Measurements from ENCODE around the gene FBXO10.
"Not testable (repeated sequence)": the region's sequence is repeated elsewhere in the genome, so short reads cannot be mapped to it uniquely, and the experiment has no call there.

FBXO10 gene

DNA sequence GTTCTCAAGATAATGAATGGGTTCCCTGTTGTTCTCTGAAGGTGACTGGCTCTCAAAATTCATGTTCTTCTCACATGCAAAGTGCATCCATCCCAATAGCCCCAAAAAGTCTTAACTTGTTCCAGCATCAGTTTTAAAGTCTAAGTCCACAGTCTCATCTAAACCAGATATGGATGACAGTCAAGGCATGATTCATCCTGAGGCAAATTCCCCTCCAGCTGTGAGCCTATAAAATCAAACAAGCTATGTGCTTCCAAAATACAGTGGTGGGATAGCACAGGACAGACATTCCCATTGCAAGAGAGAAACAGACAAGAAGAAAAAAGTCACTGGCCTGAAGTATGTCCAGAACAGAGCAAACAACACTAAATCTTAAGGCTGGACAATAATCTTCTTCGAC, 25.4 kb downstream of the FBXO10 start:
- no peak for DNase-seq (ENCODE audit: low read depth in 2 of 3, low spot score in 1 of 3)

DNA sequence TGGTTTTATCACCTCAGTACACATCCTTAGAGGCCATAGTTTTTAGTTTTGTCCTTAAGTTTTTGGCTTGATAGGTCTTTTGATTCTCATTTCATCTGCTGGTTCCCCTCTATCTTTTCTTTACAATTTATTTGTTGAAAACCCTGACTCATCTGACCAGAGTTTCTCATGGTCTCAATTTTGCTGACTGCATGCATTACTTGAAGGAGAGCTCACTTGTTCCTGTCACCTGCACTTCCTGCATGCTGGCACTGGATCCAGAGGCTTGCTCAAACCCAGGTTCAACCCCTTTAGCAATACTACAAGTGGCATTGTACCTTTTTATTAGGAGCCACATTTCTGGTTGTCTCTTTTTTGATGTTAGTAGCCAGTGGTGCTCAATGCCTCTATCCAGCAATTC, 26.7 kb downstream of the FBXO10 start:
- no peak for DNase-seq (ENCODE audit: low read depth in 2 of 3, low spot score in 1 of 3)

DNA sequence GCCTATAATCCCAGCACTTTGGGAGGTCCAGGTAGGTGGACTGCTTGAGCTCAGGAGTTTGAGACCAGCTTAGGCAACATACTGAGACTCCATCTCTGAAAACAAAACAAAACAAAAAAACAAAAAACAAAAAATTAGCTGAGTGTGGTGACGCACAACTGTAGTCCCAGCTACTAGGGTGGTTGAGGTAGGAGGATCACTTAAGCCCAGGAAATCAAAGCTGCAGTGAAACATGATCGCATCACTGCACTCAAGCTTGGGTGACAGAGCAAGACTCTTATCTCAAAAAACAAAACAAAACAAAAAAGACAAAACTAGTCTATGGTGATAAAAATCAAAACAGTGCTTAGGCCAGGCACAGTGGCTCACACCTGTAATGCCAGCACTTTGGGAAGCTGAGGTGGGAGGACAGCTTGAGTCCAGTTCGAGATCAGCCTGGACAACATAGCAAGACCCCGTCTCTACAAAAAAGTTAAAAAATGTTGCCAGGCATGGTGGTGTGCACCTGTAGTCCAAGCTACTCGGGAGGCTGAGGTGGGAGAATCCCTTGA, 28.8 kb downstream of the FBXO10 start:
- DNase-seq (ENCODE audit: low read depth in 2 of 3, low spot score in 1 of 3): no peak

DNA sequence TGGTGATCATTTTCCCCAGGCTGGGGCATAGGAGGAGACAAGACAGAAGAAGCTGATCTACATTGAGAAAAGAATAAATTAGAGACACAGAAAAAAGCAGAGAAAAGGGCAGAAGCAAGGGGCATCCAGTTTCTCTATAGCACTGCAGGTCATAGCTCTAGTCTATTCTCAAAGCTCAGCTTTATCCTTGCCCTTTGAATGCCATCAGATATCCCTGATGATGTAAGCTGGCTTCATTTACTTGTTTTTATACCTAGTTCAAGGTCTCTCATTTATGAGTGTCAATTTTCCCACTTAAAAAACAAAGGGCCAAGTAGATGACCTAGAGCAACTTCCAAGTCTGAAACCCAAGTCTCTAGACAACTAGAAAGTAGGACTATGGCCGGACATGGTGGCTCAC, 32.7 kb downstream of the FBXO10 start:
- DNase-seq (ENCODE audit: low read depth in 2 of 3, low spot score in 1 of 3): no peak

DNA sequence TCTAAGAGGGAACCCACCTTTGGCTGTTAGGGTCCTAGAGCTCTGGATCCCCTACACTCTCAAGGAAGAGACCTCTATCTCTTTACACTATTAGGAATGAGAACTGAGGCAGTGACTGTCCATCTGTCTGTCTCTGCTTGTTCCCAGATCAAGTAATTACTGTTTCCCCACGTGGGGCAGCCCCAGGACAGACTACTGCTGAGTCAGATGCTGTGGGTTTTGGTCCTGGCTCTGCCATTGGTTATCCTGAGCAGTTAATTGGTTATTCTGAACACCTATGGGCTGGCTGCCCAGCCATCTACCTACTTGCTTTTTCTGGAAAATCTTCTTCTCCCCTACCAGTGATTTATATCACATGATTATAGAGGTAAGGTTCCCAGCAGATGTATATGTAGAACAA, 33.3 kb downstream of the FBXO10 start:
- no peak for DNase-seq (ENCODE audit: low read depth in 2 of 3, low spot score in 1 of 3)

DNA sequence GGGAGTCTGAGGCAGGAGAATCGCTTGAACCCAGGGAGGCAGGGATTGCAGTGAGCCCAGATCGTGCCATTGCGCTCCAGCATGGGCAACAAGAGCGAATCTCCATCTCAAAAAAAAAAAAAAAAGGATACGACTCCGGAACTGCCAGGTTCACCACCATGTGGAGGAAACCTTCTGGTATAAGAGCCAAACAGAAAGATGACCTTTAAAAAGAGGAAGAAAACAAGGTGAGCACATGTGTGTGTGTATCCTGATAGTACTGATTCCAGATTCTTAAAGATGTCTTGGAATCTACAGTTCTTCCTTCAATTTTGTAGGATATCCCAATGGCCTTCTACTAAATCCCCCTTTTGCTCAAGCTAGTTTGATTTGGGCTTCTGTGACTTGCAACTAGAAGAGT, 33.7 kb downstream of the FBXO10 start:
- DNase-seq (ENCODE audit: low read depth in 2 of 3, low spot score in 1 of 3): no peak

DNA sequence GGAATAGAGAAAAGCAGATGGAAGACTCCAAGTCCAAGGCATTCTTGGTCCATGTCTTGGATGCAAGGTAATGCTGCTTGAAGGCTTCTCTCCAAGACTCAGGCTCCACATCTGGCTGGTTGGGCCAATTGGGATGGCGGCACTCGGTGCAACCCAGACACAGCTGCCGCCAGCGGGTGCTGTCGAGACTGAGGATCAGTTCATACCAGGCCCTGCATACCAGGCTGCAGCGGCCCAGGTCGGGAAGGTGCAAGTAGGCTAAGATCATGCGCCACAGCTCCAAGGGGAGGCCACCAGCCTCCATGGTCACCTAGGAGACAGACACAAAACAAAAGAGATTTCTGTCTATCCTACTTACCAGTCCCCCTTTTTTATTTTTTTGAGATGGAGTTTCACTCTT, 34.7 kb downstream of the FBXO10 start:
- no peak for DNase-seq (ENCODE audit: low read depth in 2 of 3, low spot score in 1 of 3)

DNA sequence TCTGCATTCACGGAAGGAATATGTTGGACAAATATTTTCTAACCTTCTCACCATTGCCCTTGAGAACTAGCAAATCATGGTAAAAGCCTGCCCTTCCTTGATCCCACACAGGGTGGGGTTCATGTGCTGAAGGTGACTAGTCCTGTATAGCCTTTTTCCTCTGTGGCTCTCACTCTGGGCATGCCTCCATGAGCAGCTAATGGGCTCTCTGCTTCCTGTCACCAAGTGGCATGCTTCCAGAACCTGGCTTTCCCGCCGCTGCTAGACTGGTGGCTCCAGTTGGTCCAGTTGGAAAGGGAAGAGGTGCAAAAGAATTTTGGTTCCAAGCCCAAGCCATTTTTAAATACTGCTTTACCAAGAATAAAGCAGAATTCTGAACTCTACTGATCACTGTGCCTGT, 35.5 kb downstream of the FBXO10 start:
- no peak for DNase-seq (ENCODE audit: low read depth in 2 of 3, low spot score in 1 of 3)

DNA sequence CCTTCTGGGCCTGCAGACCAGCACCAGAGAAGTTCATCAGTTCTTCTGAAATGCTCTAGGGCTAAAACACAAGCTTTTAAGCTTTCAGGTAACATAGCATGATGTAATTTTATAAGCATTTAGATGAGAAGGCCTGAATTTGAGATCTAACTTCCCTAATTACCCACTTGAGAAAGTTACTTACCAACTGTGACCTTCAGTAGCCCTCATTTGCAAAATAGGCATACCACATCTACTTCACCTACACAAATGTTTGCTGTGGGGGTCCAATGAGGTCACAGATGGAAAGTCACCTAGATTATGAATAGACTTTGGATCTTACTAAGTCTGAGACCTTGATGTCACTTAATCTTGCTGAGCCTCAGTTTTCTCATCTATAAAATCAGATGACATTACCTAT, 36.5 kb downstream of the FBXO10 start:
- no peak for DNase-seq (ENCODE audit: low read depth in 2 of 3, low spot score in 1 of 3)

DNA sequence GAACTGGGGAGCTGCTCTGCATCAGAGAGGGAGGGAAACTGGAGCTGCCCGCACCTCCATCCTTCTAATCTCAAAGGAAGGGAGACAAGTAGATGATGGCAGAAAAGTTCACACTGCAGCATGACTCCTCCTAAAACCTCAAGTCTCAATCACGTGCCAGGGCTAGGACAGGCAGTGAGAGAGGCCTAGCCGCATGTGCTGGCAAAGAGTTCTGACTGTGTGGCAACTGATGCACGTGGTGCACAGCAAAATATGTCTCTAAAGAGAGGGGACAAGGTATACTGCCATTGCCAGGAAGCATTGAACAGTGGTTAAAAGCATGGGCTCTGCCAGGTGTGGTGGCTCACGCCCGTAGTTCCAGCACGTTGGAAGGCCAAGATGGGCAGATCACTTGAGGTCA, 38.1 kb downstream of the FBXO10 start:
- no peak for DNase-seq (ENCODE audit: low read depth in 2 of 3, low spot score in 1 of 3)

DNA sequence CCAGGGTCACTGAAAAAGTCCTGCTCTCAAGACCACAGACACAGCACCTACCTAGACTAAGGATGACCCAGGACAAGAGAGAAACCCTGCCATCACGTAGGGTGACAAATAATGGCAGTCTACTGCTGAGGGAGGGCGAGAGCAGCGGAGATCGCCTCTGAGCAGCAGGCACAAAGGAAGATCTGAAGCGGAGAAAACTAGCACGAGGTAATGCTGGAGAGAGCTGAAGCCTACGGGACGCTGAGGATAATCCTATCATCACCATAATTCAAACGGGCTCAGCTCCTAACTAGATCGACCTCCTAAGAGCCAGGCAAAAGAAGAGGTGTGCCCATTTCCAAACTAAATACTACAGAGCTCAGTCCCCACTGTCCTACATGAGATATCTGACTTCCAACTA, 41.3 kb downstream of the FBXO10 start:
- no peak for DNase-seq (ENCODE audit: low read depth in 2 of 3, low spot score in 1 of 3)

DNA sequence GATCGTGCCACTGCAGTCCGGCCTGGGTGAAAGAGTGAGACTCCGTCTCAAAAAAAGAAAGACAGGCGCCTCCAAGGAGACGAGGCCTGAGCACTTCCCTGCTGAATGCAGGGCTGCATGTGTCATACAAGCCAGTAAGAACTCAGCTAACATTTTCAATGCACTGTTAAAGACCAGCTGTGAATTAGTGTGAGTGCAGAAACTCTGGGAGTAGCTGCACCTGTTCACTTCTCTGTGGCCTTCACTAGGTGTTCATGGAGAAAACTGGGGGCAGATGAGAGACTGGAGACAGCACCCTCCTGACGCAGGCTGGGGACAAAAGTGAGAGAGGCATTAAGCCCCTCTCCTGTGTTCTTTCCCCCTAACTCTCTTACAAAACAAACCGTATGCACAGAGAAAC, 41.8 kb downstream of the FBXO10 start:
- DNase-seq (ENCODE audit: low read depth in 2 of 3, low spot score in 1 of 3): no peak

DNA sequence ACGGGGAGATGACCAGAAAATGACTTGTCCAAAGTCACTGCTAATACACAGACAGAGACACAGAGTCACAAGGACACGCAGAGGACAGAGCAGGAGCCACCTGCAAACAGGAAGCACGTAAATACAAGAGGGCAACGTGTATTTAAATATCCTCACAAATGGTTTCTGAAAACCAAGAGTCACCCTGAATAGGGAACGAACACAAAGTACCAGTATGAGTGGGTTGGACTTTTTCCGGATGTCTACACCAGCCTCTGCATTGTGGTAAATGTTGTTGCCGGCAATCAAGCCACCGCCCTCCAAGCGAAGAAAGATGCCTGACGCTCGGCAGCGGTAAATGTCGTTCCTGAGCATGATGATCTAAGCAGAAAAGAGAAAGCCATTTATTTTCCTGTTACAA, 44.5 kb downstream of the FBXO10 start:
- peak in 1 of 3 donors; percentile 10 for DNase-seq (ENCODE audit: low read depth in 2 of 3, low spot score in 1 of 3)

DNA sequence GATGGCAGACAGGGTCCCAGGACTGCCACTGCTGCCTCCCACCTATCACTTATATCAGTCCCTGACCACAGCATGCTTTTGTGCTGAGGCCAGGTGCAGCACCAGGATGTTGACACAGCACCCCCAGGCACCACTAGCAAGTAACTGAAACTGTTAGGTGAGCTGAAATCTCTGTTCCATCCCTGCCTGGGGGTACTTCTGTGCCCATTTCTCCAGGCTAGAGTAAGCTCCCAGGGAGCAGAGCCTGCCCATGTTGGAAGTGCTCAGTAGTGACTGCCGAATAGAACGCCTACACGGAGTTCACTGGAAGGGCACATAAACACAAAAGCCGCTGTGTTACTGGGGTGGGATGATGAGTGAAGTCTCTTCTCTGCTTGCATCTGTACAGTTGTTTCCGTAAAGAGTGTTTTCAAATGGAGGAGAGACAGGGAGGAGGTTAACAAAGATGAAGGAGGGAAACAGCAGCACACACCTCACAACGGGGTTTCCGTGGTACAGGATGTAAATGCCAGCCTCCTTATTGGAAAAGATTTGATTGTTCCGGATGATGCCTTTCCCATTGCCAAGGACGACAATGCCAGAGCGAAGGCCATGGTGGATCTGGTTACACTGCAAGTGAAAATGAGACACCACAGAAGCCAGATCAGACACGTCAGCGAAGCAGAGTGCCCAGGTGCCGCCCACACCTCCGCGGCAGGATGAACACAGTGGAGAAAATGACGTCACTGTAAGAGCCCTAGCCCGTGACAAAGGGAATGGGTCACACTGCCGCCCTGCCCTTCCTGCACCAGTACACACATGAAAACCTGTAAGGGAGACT, 47.3 kb downstream of the FBXO10 start:
- DNase-seq (ENCODE audit: low read depth in 2 of 3, low spot score in 1 of 3): peak; percentile 60 to 74 (median 70)

DNA sequence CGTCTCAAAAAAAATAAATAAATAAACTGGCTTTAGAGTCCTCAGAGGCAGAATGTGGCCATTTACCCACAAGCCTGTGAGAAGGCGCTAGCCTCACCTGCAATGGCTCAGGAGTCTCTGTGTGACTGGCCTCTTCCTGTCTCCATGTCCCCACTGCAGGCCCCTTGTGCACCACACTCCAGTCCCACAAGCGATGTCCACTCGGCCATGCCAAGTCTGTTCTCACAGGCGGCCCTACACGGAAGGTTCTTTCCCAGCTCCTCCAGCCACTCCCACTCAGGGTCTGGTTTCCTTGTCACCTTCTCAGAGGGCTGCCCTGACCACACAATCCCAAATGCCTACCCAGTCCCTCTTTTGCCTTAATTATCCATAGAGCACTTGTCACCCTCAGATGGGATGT, 52.3 kb downstream of the FBXO10 start:
- no peak for DNase-seq (ENCODE audit: low read depth in 2 of 3, low spot score in 1 of 3)

DNA sequence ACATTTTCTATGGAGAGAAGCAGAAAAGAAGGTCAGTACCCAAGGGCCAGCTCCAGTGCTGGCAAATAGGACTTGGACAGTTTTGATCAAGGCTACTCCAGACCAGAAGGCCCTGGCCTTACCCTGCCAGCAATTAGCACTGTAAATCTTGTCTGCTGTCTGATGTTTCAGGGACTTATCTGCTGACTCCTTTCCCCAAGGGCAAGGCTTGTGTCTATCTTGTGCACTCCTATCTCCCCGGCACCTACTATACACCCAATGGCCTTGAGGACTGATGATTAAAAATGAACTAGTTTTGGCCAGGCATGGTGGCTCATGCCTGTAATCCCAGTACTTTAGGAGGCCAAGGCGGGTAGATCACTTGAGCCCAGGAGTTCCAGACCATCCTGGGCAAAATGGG, 53.2 kb downstream of the FBXO10 start:
- no peak for DNase-seq (ENCODE audit: low read depth in 2 of 3, low spot score in 1 of 3)

DNA sequence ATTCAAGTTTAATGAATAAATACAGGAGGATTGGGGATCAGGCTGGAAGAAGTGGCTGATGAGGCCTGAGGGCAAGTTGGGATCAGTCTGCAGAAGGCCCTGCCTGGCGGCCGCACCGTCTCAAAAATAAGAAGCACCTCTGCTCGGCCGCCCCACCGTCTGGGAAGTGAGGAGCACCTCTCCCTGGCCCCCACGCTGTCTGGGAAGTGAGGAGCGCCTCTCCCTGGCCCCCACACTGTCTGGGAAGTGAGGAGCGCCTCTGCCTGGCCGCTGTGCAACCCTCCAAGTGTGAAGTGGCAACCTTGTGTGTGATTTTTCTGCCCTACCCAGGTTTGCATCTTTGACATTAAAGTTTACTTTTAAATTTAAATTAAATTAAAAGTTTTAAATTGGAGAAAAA, 55.1 kb downstream of the FBXO10 start:
- DNase-seq (ENCODE audit: low read depth in 2 of 3, low spot score in 1 of 3): no peak

DNA sequence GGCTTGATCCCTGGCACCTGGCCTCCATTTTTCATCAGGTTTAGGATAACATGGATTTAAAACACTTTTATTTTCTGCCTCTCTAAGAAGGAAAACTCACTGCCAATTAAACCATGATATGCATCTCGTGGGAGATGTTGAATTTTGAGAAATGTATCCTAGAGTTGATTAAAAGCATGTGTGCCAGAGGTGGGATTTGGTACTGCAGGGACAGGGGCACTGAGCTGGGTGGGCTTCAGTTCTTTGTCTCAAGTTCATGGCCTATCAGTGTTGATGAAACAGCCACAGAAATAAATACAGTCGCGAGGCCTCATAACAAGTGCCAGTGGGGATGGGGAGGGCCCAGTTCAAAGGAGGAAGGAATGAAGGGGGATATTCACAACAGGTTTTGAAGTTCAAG, 55.5 kb downstream of the FBXO10 start:
- no peak for DNase-seq (ENCODE audit: low read depth in 2 of 3, low spot score in 1 of 3)

DNA sequence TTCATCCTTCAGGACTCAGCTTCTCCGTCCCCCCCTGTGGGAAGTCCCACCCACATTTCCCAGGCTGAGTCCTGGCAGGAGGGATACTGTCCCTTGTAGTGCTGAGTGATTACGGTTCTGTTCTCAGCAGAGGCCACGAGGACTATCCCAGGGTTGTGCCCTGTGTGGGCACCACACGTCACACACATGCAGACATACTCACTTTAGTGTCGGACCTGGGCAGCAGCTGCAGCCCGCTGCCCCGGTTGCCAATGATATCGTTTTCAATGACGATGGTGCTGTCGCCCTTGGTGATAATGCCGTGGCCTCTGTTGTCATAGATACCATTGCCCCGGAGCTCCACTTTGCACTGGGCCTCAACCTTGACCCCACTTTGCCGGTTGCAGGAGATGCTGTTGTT, 58.3 kb downstream of the FBXO10 start:
- no peak for DNase-seq (ENCODE audit: low read depth in 2 of 3, low spot score in 1 of 3)

DNA sequence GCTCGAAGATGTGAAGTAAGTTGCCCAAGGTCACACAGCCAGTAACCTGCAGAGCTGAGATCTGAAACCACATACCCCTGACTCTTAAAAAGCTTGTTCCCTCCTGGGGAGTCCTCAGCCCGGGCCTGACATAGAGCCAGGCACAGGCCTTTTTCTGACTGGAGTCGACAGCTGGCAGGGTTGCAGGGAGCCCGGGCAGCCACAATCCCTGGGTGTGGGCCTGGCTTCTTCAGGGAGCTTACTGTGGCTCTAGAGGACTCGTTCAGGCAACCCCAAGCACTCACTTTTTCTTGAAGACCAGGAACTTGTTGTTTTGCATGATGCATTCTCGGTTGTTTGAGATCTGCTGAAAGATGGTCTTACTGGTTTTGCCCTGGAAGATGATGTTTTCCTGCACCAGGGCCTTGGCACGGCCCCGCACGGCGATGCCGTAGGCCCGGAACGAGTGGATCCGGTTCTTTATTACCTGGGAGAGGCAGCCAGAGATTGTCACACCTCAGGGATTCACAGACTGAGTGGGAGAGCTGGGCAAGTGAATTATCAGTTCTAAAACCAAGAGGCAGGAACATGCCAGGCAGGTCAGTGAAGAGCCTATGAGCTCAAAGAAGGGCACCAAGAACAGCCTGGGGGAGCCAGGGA, 60.4 kb downstream of the FBXO10 start:
- no peak for DNase-seq (ENCODE audit: low read depth in 2 of 3, low spot score in 1 of 3)

DNA sequence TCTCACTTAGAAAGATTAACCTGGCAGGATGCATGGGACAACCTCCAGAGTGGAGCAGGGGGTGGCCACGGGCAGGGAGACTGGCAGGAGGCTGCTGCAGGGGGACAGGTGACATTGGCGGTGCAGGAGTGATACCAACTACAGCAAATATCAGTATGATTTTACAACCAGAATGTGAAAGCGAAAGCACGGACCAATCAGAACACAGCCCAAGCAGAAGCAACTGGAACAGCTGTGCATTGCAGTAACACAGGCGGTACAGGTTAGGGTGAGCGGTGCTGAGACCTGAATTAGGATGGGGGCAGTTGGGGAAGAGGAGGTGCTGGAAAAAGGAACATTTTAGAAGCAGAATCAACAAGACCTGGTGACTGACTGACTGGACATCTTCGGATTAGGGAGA, 61.2 kb downstream of the FBXO10 start:
- DNase-seq (ENCODE audit: low read depth in 2 of 3, low spot score in 1 of 3): no peak

DNA sequence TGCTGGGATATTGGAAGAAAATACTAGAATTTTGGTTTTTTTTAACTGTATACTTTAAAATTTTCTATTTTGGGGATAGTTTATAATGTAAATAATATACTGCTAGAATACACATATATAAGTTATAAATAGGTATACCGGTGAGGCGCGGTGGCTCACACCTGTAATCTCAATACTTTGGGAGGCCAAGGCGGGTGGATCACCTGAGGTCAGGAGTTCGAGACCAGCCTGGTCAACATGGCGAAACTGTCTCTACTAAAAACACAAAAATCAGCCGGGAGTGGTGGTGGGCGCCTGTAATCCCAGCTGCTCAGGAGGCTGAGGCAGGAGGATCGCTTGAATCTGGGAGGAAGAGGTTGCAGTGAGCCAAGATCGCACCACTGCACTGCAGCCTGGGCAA, 61.8 kb downstream of the FBXO10 start:
- DNase-seq (ENCODE audit: low read depth in 2 of 3, low spot score in 1 of 3): not testable (repeated sequence)

DNA sequence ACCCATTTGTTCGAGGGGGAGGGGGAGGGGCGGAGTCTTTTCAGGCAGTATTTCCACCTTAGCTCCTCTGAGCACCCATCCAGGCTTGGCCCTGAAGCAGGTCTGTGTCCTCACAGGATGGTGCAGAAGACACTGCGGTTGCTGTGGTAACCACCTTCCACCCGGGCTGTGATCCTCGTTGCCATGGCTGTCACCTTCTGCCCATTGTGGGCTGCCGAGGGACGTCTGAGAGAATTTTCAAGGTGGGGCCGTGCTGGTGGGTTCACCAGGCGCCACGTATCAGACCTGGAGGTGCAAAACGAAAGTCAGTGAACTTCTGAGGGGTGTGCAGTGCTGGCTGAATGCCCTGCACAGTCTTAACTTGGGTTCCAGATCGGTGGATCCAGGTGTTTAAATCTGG, 63.7 kb downstream of the FBXO10 start:
- no peak for DNase-seq (ENCODE audit: low read depth in 2 of 3, low spot score in 1 of 3)
